Measurements from ENCODE around the gene TRIOBP. TPM values are rescaled to one million over a fixed set of nuclear protein-coding genes. Genes with fewer than 3 reads are reported as not detected.
"Not testable (repeated sequence)": the region's sequence is repeated elsewhere in the genome, so short reads cannot be mapped to it uniquely, and the experiment has no call there.

The TRIOBP gene
- total RNA-seq (100 to 1,000 TPM in 1 of 4 donors, 10 to 100 TPM in 3; 84.8 to 105 (median 92.5) TPM), polyA plus RNA-seq (82.1 TPM)
- long read RNA-seq, donor 1, transcript TRIOBP-203 (14 exons, 2,324 nt), result major isoform, 314 of 551 reads
- long read RNA-seq, donor 1, transcript TRIOBP-205 (8 exons, 2,125 nt), result minor isoform, 14 of 551 reads
- long read RNA-seq, donor 1, partial matches to known transcripts, result 92 of 551 reads
- long read RNA-seq, donor 1, other reads (novel, unspliced or antisense), result 131 of 551 reads
- long read RNA-seq, donor 2, transcript TRIOBP-205 (8 exons, 2,125 nt), result minor isoform, 6 of 223 reads
- long read RNA-seq, donor 2, transcript TRIOBP-203 (14 exons, 2,324 nt), result major isoform, 131 of 223 reads
- long read RNA-seq, donor 2, partial matches to known transcripts, result 32 of 223 reads
- long read RNA-seq, donor 2, other reads (novel, unspliced or antisense), result 54 of 223 reads
- long read RNA-seq, donor 3, transcript TRIOBP-203 (14 exons, 2,324 nt), result major isoform, 148 of 326 reads
- long read RNA-seq, donor 3, transcript TRIOBP-205 (8 exons, 2,125 nt), result minor isoform, 6 of 326 reads
- long read RNA-seq, donor 3, partial matches to known transcripts, result 83 of 326 reads
- long read RNA-seq, donor 3, other reads (novel, unspliced or antisense), result 89 of 326 reads
- long read RNA-seq, donor 4, transcript TRIOBP-203 (14 exons, 2,324 nt), result major isoform, 137 of 243 reads
- long read RNA-seq, donor 4, partial matches to known transcripts, result 35 of 243 reads
- long read RNA-seq, donor 4, other reads (novel, unspliced or antisense), result 67 of 243 reads

GRCh38 chr22:37696657-37697537, at the start of gene TRIOBP:
Gene TRIOBP (plus strand): TSS chr22:37697048. CDS start chr22:37701366, 4,318 bp downstream.
- Histone ChIP-seq H3K27me3 (ENCODE audit: control insufficient read depth, insufficient read depth) (no peaks in the 10 kb centered on the region), H3K4me3 (ENCODE audit: low read length) (no peak within 1 kb of the TSS), H3K9me3 (ENCODE audit: control insufficient read depth, low read length) (no peaks in the 10 kb centered on the region), H3K4me1 (ENCODE audit: control insufficient read depth, insufficient read depth, low read length) (no peaks in the 10 kb centered on the region), H3K27ac (ENCODE audit: low read length) (no peak within 1 kb of the TSS)
- DNase-seq (peak; percentile 97 to 98 (median 98)), ATAC-seq (peak; percentile 99)
- whole genome bisulfite sequencing, result 12% methylated on average over 39 of the region's 39 CpGs
- intact Hi-C loops (cut with DNase I), result no loop called here

GRCh38 chr22:37647317-37647716, 49.5 kb upstream of the TRIOBP start:
- H3K4me1 ChIP-seq (ENCODE audit: control insufficient read depth, insufficient read depth, low read length), result no peaks in the 10 kb centered on the region
- no peak overlapping the region for H3K4me3 ChIP-seq (ENCODE audit: low read length)
- ATAC-seq (no peak), DNase-seq (no peak)
- H3K27ac ChIP-seq (ENCODE audit: low read length), result no peak overlapping the region
- intact Hi-C loops (cut with DNase I), result loop anchor here in 2 of 4 donors (5.0 to 10.0 kb wide), 2 partner anchors 35 to 147 kb away; no protein-coding TSS in a partner anchor
- no peaks in the 10 kb centered on the region for H3K9me3 ChIP-seq (ENCODE audit: control insufficient read depth, low read length)
- no peaks in the 10 kb centered on the region for H3K27me3 ChIP-seq (ENCODE audit: control insufficient read depth, insufficient read depth)
- WGBS, result 93% methylated on average over 9 of the region's 9 CpGs

- Histone ChIP-seq H3K4me1 (ENCODE audit: control insufficient read depth, insufficient read depth, low read length) (no peaks in the 10 kb centered on the region), H3K9me3 (ENCODE audit: control insufficient read depth, low read length) (no peaks in the 10 kb centered on the region), H3K27me3 (ENCODE audit: control insufficient read depth, insufficient read depth) (no peaks in the 10 kb centered on the region), H3K4me3 (ENCODE audit: low read length) (no peak overlapping the region), H3K27ac (ENCODE audit: low read length) (no peak overlapping the region)
- DNase-seq (no peak), ATAC-seq (no peak)
- intact Hi-C loops (cut with DNase I), result loop anchor here in 2 of 4 donors (5.0 to 10.0 kb wide), 2 partner anchors 34 to 147 kb away; no protein-coding TSS in a partner anchor
- WGBS, result 83% methylated on average over 9 of the region's 9 CpGs
Measured at GRCh38 chr22:37647928-37648327, 48.9 kb upstream of the TRIOBP start.

GRCh38 chr22:37650463-37651136, 46.2 kb upstream of the TRIOBP start:
- ATAC-seq (no peak), DNase-seq (no peak)
- no peak overlapping the region for H3K27ac ChIP-seq (ENCODE audit: low read length)
- intact Hi-C loops (cut with DNase I), result no loop called here
- H3K9me3 ChIP-seq (ENCODE audit: control insufficient read depth, low read length), result no peaks in the 10 kb centered on the region
- no peaks in the 10 kb centered on the region for H3K4me1 ChIP-seq (ENCODE audit: control insufficient read depth, insufficient read depth, low read length)
- 96% methylated on average over 17 of the region's 17 CpGs for WGBS
- H3K27me3 ChIP-seq (ENCODE audit: control insufficient read depth, insufficient read depth), result no peaks in the 10 kb centered on the region
- no peak overlapping the region for H3K4me3 ChIP-seq (ENCODE audit: low read length)

- peaks cover 3% of the 10 kb centered on the region for H3K4me1 ChIP-seq (ENCODE audit: control insufficient read depth, insufficient read depth, low read length)
- no peak for ATAC-seq
- H3K27ac ChIP-seq (ENCODE audit: low read length), result no peak overlapping the region
- WGBS, result 79% methylated on average over 14 of the region's 14 CpGs
- H3K27me3 ChIP-seq (ENCODE audit: control insufficient read depth, insufficient read depth), result no peaks in the 10 kb centered on the region
- no peak overlapping the region for H3K4me3 ChIP-seq (ENCODE audit: low read length)
- DNase-seq, result no peak
- intact Hi-C loops (cut with DNase I), result no loop called here
- H3K9me3 ChIP-seq (ENCODE audit: control insufficient read depth, low read length), result no peaks in the 10 kb centered on the region
Measured at GRCh38 chr22:37654563-37655251, 42.1 kb upstream of the TRIOBP start.

GRCh38 chr22:37655252-37655563, 41.6 kb upstream of the TRIOBP start:
- Histone ChIP-seq H3K4me1 (ENCODE audit: control insufficient read depth, insufficient read depth, low read length) (peaks cover 5% of the 10 kb centered on the region), H3K9me3 (ENCODE audit: control insufficient read depth, low read length) (no peaks in the 10 kb centered on the region), H3K27ac (ENCODE audit: low read length) (no peak overlapping the region), H3K4me3 (ENCODE audit: low read length) (no peak overlapping the region), H3K27me3 (ENCODE audit: control insufficient read depth, insufficient read depth) (no peaks in the 10 kb centered on the region)
- intact Hi-C loops (cut with DNase I), result no loop called here
- ATAC-seq (no peak), DNase-seq (peak in 1 of 3 donors; percentile 70)
- 79% methylated on average over 17 of the region's 17 CpGs for WGBS

GRCh38 chr22:37656583-37656982, 40.3 kb upstream of the TRIOBP start:
- H3K4me1 ChIP-seq (ENCODE audit: control insufficient read depth, insufficient read depth, low read length), result peaks cover 14% of the 10 kb centered on the region
- H3K9me3 ChIP-seq (ENCODE audit: control insufficient read depth, low read length); intact Hi-C loops (cut with DNase I); H3K27me3 ChIP-seq (ENCODE audit: control insufficient read depth, insufficient read depth); H3K27ac ChIP-seq (ENCODE audit: low read length); ATAC-seq; H3K4me3 ChIP-seq (ENCODE audit: low read length); DNase-seq: not testable (repeated sequence)
- 95% methylated on average over 4 of the region's 4 CpGs for WGBS

- Histone ChIP-seq H3K4me1 (ENCODE audit: control insufficient read depth, insufficient read depth, low read length) (peaks cover 14% of the 10 kb centered on the region), H3K4me3 (ENCODE audit: low read length) (peak overlapping the region; percentile 50), H3K9me3 (ENCODE audit: control insufficient read depth, low read length) (no peaks in the 10 kb centered on the region), H3K27ac (ENCODE audit: low read length) (peak overlapping the region; percentile 94), H3K27me3 (ENCODE audit: control insufficient read depth, insufficient read depth) (no peaks in the 10 kb centered on the region)
- 8% methylated on average over 6 of the region's 6 CpGs for WGBS
- DNase-seq (no peak), ATAC-seq (no peak)
- intact Hi-C loops (cut with DNase I), result no loop called here
Measured at GRCh38 chr22:37657590-37658132, 39.2 kb upstream of the TRIOBP start.

- Histone ChIP-seq H3K27ac (ENCODE audit: low read length) (peak within 1 kb of the TSS; percentile 94), H3K4me3 (ENCODE audit: low read length) (peak within 1 kb of the TSS; percentile 66), H3K9me3 (ENCODE audit: control insufficient read depth, low read length) (no peaks in the 10 kb centered on the region), H3K27me3 (ENCODE audit: control insufficient read depth, insufficient read depth) (no peaks in the 10 kb centered on the region), H3K4me1 (ENCODE audit: control insufficient read depth, insufficient read depth, low read length) (peaks cover 14% of the 10 kb centered on the region)
- DNase-seq, result peak; percentile 99 to 100 (median 100)
- ATAC-seq, result peak; percentile 97 to 98
- under 1% methylated on average over 101 of the region's 101 CpGs for WGBS
- intact Hi-C loops (cut with DNase I), result no loop called here
Measured at GRCh38 chr22:37658133-37659065, 38.4 kb upstream of the TRIOBP start, which contains the start of gene PDXP. Gene PDXP (plus strand): TSS chr22:37658723. CDS start chr22:37658783, 60 bp downstream.
